ENCODE data around the gene TRAF5.
"Not testable (repeated sequence)": the region's sequence is repeated elsewhere in the genome, so short reads cannot be mapped to it uniquely, and the experiment has no call there.

The TRAF5 gene

GRCh38 chr1:211378844-211379243 is 52.2 kb downstream of the TRAF5 start:
- no peak for DNase-seq (ENCODE audit: low spot score)

- DNase-seq (ENCODE audit: low spot score), result no peak
Measured at GRCh38 chr1:211379446-211379845, 52.8 kb downstream of the TRAF5 start.

DNA sequence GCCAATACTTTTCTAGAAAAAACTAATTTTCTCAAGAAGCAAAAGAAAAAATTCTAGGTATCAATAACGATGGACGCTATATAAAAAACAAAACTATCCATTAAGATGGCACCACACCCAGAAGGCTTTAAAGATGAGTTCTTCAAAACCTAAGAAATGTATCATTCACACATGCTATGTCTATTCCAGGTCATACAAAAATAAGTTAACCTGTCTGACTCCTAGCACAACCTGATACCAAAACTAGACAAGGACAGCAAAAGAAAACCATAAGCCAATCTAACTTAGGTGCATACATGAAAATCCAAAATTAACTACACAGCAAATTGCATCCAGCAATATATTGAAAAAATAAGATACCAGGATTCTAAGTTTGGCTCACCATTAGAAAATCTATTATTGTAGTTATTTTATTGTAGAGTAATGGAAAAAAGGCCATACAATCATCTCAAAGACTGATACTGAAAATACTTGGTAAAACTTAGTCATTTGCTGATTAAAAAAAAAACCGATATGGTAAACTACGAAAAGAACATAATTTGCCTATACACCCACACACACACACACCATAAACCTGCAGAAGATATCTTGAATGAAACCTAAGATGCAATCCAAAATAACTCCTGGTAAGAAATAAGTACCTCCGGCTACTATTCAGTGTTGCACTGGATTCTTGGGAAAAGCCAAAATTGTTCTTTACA is 55.0 kb downstream of the TRAF5 start:
- no peak for DNase-seq (ENCODE audit: low spot score)

DNA sequence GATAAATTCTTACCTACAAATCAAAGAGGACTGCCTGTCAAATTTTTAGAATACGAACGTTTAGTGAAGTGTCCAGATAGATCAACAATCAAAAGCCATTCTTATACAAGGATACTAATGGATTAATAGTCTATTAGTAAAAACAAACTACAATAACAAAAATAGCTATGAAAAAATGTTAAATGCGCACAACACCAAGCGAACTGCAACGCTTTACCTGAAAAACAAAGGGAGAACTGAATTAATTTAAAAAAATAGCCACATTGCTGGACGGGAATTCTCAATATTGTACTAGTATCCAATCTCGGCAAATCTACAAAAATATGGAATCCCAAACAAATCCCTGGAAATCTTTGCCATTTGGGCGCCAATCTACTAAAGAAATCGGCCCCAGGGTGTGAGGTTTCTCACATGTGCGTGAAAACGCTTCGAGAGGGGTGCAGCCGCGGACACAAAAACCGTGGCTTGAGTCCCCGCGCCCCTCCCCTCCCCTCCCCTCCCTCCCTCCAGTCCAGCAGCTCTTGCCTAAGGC is 55.6 kb downstream of the TRAF5 start:
- DNase-seq (ENCODE audit: low spot score), result no peak

DNA sequence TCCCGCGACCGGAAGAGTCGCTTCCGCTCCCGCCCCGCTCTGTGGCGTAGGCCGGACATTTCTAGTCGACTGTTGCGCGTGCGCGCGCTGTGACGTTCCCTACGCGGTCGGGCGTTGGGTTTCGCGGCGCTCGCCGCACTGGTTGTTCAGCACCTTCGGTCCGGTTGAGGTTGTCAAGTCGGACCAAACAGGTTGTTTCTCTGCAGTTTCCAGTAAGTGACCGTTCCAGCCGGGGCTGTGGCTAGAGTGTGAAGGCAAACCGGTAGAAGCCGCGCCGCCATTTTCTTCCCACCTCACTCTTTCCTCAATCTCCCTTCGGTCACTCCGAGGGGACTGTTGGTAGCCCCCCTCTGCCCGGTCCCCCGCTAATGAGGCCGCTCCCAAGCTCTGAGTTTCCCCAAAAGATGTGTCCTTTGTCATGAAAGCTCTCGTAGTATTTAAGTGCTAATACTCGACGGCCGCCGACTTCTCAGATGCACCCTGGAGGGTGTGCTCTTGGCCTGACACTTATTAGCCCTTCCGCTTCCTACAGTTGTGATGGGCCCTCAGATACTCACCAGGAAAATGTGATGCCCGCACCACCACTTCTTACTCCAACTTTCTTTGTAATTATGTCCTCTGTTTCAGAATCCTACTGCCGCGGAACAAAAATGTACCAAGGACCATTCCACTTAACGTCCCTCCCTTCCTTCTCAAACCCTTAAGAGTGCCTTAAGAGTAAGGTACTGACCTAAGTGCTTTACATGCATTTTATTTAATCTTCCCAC is 56.3 kb downstream of the TRAF5 start:
- DNase-seq (ENCODE audit: low spot score), result peak; percentile 78

GRCh38 chr1:211384524-211384923 is 57.9 kb downstream of the TRAF5 start:
- DNase-seq (ENCODE audit: low spot score), result no peak

DNA sequence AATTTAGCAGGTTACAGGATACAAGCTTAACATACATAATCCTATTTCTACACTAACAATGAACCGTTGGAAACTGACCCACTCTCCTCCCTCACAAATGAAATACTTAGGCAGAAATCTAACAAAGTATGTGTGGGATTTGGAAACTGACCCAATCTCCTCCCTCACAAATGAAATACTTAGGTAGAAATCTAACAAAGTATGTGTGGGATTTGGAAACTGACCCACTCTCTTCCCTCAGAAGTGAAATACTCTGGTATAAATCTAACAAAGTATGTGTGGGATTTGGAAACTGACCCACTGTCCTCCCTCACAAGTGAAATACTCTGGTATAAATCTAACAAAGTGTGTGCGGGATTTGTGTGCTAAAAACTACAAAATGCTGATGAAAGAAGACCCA is 60.3 kb downstream of the TRAF5 start:
- DNase-seq (ENCODE audit: low spot score), result no peak

- not testable (repeated sequence) for DNase-seq (ENCODE audit: low spot score)
Measured at GRCh38 chr1:211390829-211391228, 64.2 kb downstream of the TRAF5 start.

- no peak for DNase-seq (ENCODE audit: low spot score)
Measured at GRCh38 chr1:211393203-211393602, 66.6 kb downstream of the TRAF5 start.

GRCh38 chr1:211398266-211398930 is 71.8 kb downstream of the TRAF5 start:
- DNase-seq (ENCODE audit: low spot score), result not testable (repeated sequence)

DNA sequence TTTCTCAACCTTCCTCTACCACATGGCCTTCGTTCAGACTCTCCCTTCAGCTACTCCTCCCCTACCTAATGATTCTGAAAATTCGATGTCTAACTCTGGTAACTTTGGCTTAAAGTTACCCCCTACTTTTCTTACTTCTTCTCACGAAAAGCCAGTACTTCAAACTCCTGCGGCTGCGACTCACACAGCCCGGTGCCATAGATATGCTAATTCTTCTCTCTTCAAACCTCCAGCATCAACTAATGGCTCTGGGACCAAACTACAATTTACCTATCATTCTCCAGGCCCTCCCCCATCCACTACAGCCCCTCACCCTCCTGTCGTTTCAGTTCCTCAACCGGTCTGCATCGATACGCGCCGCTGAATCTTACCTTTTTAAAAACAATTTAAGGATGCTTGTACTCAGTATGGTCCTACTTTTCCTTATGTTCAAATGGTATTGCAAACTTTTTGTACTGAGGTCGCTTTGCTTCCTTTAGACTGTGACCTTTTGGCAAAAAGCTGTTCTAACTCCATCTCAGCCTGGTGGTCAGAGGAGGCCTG is 73.3 kb downstream of the TRAF5 start:
- DNase-seq (ENCODE audit: low spot score), result not testable (repeated sequence)

- DNase-seq (ENCODE audit: low spot score), result not testable (repeated sequence)
Measured at GRCh38 chr1:211401751-211402150, 75.1 kb downstream of the TRAF5 start.

- DNase-seq (ENCODE audit: low spot score), result not testable (repeated sequence)
Measured at GRCh38 chr1:211406086-211406485, 79.5 kb downstream of the TRAF5 start.

- DNase-seq (ENCODE audit: low spot score), result not testable (repeated sequence)
Measured at GRCh38 chr1:211407749-211408148, 81.1 kb downstream of the TRAF5 start.

GRCh38 chr1:211411639-211412038 is 85.0 kb downstream of the TRAF5 start:
- DNase-seq (ENCODE audit: low spot score), result no peak

DNA sequence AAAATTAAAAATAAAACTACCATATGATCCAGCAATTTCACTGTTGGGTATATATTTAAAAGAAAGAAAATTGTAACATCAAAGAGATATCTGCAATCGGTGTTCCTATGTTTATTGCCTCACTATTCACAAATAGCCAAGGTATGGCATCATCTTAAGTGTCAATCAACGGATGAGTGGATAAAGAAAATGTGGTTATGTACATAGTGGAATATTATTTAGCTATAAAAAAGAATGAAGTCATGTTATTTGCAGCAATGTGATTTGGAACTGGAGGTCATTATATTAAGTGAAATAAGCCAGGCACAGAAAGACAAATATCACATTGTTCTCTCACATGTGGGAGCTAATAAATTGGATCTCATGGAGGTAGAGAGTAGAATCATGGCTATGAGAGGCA is 89.1 kb downstream of the TRAF5 start:
- DNase-seq (ENCODE audit: low spot score), result no peak

DNA sequence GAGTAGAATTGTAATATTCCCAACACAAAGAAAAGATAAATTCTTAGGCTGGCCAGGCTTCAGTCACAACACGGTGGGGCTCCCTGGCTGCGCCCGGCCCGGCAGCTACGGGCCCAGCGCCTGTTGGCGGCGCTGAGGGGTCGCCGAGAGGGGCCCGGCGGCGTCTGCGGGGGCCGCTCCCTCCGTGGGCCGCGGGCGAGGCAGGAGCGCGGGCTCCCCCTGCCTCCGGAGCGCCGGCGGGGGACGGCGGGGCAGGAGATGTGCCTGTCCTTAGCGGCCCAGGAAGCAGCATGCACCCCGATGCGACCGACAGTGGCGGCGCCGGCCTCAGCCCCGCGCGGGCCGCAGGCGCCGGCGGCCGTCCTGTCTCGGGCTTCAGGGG is 89.6 kb downstream of the TRAF5 start:
- not testable (repeated sequence) for DNase-seq (ENCODE audit: low spot score)

- peak; percentile 42 for DNase-seq (ENCODE audit: low spot score)
Measured at GRCh38 chr1:211416628-211417323, 90.1 kb downstream of the TRAF5 start.

DNA sequence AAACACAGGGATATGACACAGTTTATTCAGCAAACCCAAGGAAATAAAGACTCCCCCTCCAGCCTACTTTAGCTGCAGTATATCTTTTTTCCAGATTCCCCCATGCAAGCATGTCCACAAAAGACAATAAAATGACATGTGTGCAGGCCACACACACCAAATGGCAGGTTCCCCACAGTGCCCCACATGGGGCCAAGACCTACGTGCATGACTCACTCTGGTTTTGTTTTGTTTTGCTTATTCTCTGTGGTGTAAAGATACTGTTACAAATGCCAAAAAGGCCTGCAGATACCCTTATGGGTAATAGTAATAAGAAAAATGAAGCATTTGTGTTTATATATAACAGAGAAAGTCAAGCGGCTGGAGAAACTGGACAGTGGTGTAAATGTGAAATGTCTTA is 93.8 kb downstream of the TRAF5 start:
- DNase-seq (ENCODE audit: low spot score), result no peak

- DNase-seq (ENCODE audit: low spot score), result no peak
Measured at GRCh38 chr1:211420845-211421454, 94.3 kb downstream of the TRAF5 start.

DNA sequence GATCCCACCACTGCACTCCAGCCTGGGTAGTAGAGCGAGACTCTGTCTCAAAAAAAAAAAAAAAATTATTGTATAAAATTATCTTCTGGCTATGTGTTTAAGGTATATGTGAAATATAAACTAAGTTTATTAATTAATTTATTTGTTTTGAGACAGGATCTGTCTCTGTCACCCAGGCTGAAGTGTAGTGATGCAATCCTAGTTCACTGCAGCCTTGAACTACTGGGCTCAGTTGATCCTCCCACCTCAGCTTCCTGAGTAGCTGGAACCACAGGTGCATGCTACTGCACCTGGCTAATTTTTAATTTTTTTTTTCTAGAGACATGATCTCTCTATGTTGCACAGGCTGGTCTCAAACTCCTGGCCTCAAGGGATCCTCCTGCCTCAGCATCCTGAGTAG is 97.4 kb downstream of the TRAF5 start:
- no peak for DNase-seq (ENCODE audit: low spot score)
